ENCODE measurements around the gene PXK.
"Not testable (repeated sequence)": the region's sequence is repeated elsewhere in the genome, so short reads cannot be mapped to it uniquely, and the experiment has no call there.

The PXK gene

GRCh38 chr3:58332575-58333188 lies at the start of gene PXK:
PXK (plus strand) TSS chr3:58332892; CDS start chr3:58332989, 97 bp downstream.
- DNase-seq = peak; percentile 75

GRCh38 chr3:58285334-58285733 lies 47.4 kb upstream of the PXK start:
- DNase-seq = no peak

- no peak for DNase-seq
Observed at GRCh38 chr3:58287354-58287753, 45.3 kb upstream of the PXK start.

GRCh38 chr3:58288011-58288728 lies 44.5 kb upstream of the PXK start:
- DNase-seq = no peak

- not testable (repeated sequence) for DNase-seq
Observed at GRCh38 chr3:58288964-58289613, 43.6 kb upstream of the PXK start.

- not testable (repeated sequence) for DNase-seq
Observed at GRCh38 chr3:58290446-58290845, 42.2 kb upstream of the PXK start.

- no peak for DNase-seq
Observed at GRCh38 chr3:58291671-58292338, 40.9 kb upstream of the PXK start.

GRCh38 chr3:58292866-58293265 lies 39.8 kb upstream of the PXK start:
- DNase-seq = no peak

GRCh38 chr3:58293516-58293915 lies 39.2 kb upstream of the PXK start:
- DNase-seq = no peak

- DNase-seq = no peak
Observed at GRCh38 chr3:58296269-58296668, 36.4 kb upstream of the PXK start.

- no peak for DNase-seq
Observed at GRCh38 chr3:58296843-58297242, 35.8 kb upstream of the PXK start.

- no peak for DNase-seq
Observed at GRCh38 chr3:58298190-58298589, 34.5 kb upstream of the PXK start.

GRCh38 chr3:58299075-58299474 lies 33.6 kb upstream of the PXK start:
- DNase-seq = no peak

- no peak for DNase-seq
Observed at GRCh38 chr3:58299839-58300516, 32.7 kb upstream of the PXK start.

GRCh38 chr3:58305882-58306711 lies 26.6 kb upstream of the PXK start, which contains the start of the genes HTD2 and RPP14:
HTD2 (plus strand) TSS chr3:58306520; CDS start chr3:58317614, 11,094 bp downstream.
RPP14 (plus strand) TSS chr3:58306245; CDS start chr3:58310330, 4,085 bp downstream.
- DNase-seq = peak; percentile 99

GRCh38 chr3:58307639-58308215 lies 25.0 kb upstream of the PXK start:
- DNase-seq = peak; percentile 42

GRCh38 chr3:58308728-58309127 lies 24.0 kb upstream of the PXK start:
- DNase-seq = no peak

GRCh38 chr3:58317811-58318210 lies 14.9 kb upstream of the PXK start:
- no peak for DNase-seq

GRCh38 chr3:58321791-58322190 lies 10.9 kb upstream of the PXK start:
- no peak for DNase-seq

GRCh38 chr3:58322793-58323192 lies 9.9 kb upstream of the PXK start:
- no peak for DNase-seq

Measured in activated CD4-positive, alpha-beta T cell treated with anti-CD3 and anti-CD28 coated beads, Interleukin-2, amount 50 U/mL, for 1 hour (primary cell).